GM12865 (cell line): ENCODE measurements around the gene NR1I2.

Source experiments
- DNase-seq: peaks from one replicate; pipeline ENCODE4 v3.0.0; 2010; ENCODE audit warnings: low read depth
- H3K4me3 ChIP-seq: 2 replicates; pipeline ENCODE4 v1.5.1; 2011; ENCODE audit warnings: mild to moderate bottlenecking, low read depth, low read length, control low read depth
- CTCF ChIP-seq: IDR thresholded peaks from 2 replicates; pipeline ENCODE4 v1.5.1; 2011; ENCODE audit warnings: low read length, control low read depth, low read depth, inconsistent platforms; ENCODE audit not compliant: insufficient read depth; ENCODE audit errors: missing control alignments

The NR1I2 gene

DNA sequence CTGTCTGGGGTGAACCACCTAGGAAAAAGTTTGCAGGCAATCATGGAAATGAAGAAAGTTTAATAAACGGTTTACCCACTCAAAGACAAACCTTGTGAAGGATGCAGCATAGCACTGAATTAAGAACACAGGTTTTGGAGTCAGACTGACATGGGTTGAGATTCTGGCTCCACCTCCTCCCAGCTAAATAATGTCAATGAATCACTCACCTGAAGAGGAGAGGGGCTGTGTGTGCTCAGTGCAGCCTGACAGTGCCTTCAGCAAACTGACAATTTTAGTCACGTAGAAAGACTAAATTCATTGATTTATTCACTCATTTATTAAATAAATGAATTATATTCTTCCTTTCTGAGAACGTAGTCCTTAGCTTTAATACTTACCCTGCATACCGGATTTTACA lies 18.9 kb downstream of the NR1I2 start:
- TF ChIP-seq CTCF: no peak
- no peak overlapping the region for H3K4me3 ChIP-seq
- no peak for DNase-seq

DNA sequence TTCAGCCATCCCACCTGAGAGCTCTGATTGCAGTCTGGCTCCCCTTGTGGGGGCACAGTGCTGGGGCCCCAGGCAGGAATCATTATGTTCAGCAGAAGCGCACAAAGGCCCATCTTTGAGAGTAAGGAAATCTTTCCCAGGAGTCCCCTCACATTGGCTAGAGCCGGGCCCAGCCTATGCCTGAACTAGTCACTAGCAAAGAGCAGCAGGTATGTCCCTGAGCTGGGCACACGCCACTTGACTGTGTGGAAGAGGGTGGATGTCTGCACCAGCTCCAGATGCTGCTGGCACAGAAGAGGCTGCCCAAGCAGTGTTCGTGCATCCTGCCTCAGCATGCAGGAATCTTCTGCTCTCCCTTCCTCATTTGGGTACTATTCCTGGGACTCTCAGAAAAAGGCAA lies 26.3 kb downstream of the NR1I2 start:
- no peak for TF ChIP-seq CTCF
- no peak for DNase-seq
- H3K4me3 ChIP-seq: no peak overlapping the region

DNA sequence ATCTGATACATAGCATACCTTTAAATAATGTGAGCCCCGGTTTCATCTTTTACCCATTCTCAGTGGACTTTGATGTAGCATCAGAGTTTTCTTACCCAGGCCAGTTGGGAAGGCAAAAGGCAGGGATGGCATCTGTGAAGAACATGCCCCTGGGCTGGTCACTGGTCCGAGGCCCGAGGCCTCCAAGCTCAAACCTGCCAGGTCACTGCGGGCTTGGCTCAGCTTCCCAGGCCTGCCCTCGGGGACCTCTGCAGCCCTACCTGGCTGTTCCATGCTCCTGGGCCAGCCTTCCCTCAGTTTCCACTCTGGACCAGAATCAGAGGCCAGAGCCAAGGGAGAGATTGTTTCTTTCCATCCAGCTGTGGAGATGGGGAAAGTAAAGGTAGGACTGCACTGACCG lies 26.9 kb downstream of the NR1I2 start:
- H3K4me3 ChIP-seq: no peak overlapping the region
- DNase-seq: no peak
- TF ChIP-seq CTCF: no peak

DNA sequence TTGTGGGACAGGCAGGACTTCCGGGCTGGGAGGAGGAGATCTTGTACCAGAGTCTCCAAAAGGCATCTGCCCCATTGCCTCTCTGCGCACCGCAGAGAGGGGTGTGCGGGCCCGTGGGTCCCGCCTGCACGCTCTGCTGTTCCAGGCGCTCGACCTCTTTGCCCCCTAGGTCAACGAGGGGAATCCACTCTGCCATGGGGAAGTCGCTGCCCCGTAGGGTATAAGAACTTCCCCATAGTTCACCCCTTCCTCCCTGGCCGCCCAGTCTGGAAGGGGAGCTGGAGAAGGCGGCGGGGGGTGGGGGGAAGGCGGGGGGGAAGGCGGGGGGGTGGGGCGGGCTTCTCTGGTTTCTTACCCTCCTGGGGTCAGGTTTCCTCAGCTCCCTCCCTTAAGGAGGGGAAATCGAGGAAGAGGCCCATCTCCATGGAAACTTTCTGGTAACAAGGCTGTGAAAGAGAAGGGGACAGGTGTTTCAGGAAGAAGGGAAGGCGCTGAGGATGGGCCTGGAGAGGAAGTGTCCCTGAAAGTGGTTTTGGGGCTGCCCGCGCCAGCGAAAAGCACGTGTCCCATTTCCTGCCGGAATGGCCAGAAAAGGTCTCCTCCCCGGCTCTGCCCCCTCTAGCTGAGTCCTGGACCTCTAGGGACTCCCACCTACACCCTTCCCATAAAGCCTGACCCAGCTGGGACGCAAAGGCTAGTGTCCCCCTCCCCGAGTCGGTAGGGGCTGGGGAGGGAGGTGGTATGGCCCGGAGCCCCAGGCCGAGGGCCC lies 27.5 kb downstream of the NR1I2 start:
- peak; percentile 72 for DNase-seq
- peak overlapping the region; percentile 83 for H3K4me3 ChIP-seq
- no peak for TF ChIP-seq CTCF

DNA sequence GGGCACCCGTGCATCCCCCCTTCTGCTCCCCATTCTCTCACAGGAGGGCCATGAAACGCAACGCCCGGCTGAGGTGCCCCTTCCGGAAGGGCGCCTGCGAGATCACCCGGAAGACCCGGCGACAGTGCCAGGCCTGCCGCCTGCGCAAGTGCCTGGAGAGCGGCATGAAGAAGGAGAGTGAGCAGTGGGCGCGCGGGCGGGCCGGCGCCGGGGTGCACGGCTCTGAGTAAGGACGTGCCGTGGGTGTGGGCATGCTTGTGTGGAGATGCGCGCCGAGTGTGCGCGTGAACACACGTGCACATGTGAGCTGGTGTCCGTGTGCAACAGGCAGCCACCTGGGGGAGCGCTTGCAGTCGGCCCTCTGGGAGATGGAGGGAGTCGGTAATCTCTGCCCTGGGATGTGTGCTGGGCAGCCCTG lies 28.1 kb downstream of the NR1I2 start:
- peak; percentile 92 for DNase-seq
- H3K4me3 ChIP-seq: peak overlapping the region; percentile 83
- peak; percentile 54 for TF ChIP-seq CTCF

GRCh38 chr3:119812491-119813058 lies 30.7 kb downstream of the NR1I2 start:
- no peak overlapping the region for H3K4me3 ChIP-seq
- no peak for DNase-seq
- TF ChIP-seq CTCF: no peak
